Measurements from ENCODE around the gene SMARCD1.

GRCh38 chr12:50102131-50102531 is 17.0 kb downstream of the SMARCD1 start:
- TF ChIP-seq EZH2phosphoT487 (IDR thresholded peaks at IDR 0.05; ENCODE audit: borderline replicate concordance): no peak
- TF ChIP-seq CTCF (conservative IDR thresholded peaks at IDR 0.05; ENCODE audit: low read length): no peak
